Measurements from ENCODE around the gene IRGM.
"Not testable (repeated sequence)": the region's sequence is repeated elsewhere in the genome, so short reads cannot be mapped to it uniquely, and the experiment has no call there.

The IRGM gene

DNA sequence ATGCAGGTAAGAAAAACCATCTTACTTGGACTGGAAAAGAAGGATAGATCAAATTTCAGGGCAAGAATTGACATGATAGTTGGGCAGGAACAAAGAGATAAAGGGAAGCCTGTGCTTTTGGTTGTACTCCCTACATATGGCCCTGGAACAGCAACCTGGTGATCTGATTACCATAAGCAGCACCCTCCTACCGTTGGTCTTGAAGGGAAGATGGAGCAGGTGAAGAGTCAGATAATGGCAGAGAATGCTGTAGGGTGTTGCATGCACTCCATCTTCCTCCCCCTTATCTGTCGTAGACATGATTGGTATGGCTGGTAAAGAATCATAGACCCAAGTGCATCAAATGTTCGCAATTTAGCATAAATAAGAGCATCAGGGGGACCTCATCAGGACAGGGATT lies 4.7 kb downstream of the IRGM start:
- Mint-ChIP-seq H3K4me3 (no peak overlapping the region), H3K36me3 (ENCODE audit: low read depth) (no peaks in the 10 kb centered on the region)

GRCh38 chr5:150853561-150853960 lies 7.2 kb downstream of the IRGM start:
- peaks cover 11% of the 10 kb centered on the region for H3K4me1 Mint-ChIP-seq (ENCODE audit: low read depth)
- H3K27ac Mint-ChIP-seq: no peak overlapping the region
- no peaks in the 10 kb centered on the region for H3K27me3 Mint-ChIP-seq
- no peak overlapping the region for H3K4me3 Mint-ChIP-seq
- no peaks in the 10 kb centered on the region for H3K36me3 Mint-ChIP-seq (ENCODE audit: low read depth)
- no peaks in the 10 kb centered on the region for H3K9me3 Mint-ChIP-seq
- no peak for DNase-seq

More for the DNA sequence above, 4.7 kb downstream of the IRGM start:
- Mint-ChIP-seq H3K9me3 (no peaks in the 10 kb centered on the region), H3K27me3 (no peaks in the 10 kb centered on the region), H3K27ac (no peak overlapping the region), H3K4me1 (ENCODE audit: low read depth) (peaks cover 26% of the 10 kb centered on the region)
- no peak for DNase-seq

- H3K4me1 Mint-ChIP-seq (ENCODE audit: low read depth); H3K27ac Mint-ChIP-seq; DNase-seq; H3K27me3 Mint-ChIP-seq; H3K4me3 Mint-ChIP-seq; H3K9me3 Mint-ChIP-seq; H3K36me3 Mint-ChIP-seq (ENCODE audit: low read depth): not testable (repeated sequence)
Measured at GRCh38 chr5:150856700-150857099, 10.4 kb downstream of the IRGM start.

- peaks cover 8% of the 10 kb centered on the region for H3K9me3 Mint-ChIP-seq
- no peak overlapping the region for H3K27ac Mint-ChIP-seq
- no peaks in the 10 kb centered on the region for H3K36me3 Mint-ChIP-seq (ENCODE audit: low read depth)
- H3K4me1 Mint-ChIP-seq (ENCODE audit: low read depth): no peaks in the 10 kb centered on the region
- H3K27me3 Mint-ChIP-seq: peaks cover 4% of the 10 kb centered on the region
- DNase-seq: no peak
- no peak overlapping the region for H3K4me3 Mint-ChIP-seq
Measured at GRCh38 chr5:150860246-150860821, 14.0 kb downstream of the IRGM start.

DNA sequence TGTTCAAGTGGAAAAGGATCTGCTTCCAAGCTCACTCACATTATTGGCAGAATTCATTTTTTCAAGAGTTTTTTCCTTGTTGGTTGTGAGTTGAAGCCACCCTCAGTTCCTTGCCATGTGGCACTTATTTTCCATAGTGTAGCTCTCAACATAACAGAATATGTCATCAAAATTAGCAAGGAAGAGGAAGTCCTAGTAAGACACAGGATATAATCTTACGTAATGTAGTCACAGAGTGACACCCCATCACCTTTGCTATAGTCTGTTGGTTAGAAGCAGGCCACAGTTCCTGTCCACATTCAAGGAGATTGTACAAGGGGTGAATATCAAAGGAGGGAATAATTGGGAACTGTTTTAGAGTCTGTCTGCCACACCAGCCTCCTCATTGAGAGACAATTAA lies 15.7 kb downstream of the IRGM start:
- no peaks in the 10 kb centered on the region for H3K4me1 Mint-ChIP-seq (ENCODE audit: low read depth)
- H3K9me3 Mint-ChIP-seq: peaks cover 16% of the 10 kb centered on the region
- no peak overlapping the region for H3K27ac Mint-ChIP-seq
- no peak overlapping the region for H3K4me3 Mint-ChIP-seq
- H3K36me3 Mint-ChIP-seq (ENCODE audit: low read depth): no peaks in the 10 kb centered on the region
- DNase-seq: no peak
- peaks cover 4% of the 10 kb centered on the region for H3K27me3 Mint-ChIP-seq

GRCh38 chr5:150879358-150879757 lies 33.0 kb downstream of the IRGM start:
- Mint-ChIP-seq H3K9me3 (peaks cover 48% of the 10 kb centered on the region), H3K36me3 (ENCODE audit: low read depth) (peaks cover 25% of the 10 kb centered on the region), H3K4me1 (ENCODE audit: low read depth) (no peaks in the 10 kb centered on the region), H3K27me3 (no peaks in the 10 kb centered on the region), H3K27ac (no peak overlapping the region), H3K4me3 (no peak overlapping the region)
- no peak for DNase-seq

DNA sequence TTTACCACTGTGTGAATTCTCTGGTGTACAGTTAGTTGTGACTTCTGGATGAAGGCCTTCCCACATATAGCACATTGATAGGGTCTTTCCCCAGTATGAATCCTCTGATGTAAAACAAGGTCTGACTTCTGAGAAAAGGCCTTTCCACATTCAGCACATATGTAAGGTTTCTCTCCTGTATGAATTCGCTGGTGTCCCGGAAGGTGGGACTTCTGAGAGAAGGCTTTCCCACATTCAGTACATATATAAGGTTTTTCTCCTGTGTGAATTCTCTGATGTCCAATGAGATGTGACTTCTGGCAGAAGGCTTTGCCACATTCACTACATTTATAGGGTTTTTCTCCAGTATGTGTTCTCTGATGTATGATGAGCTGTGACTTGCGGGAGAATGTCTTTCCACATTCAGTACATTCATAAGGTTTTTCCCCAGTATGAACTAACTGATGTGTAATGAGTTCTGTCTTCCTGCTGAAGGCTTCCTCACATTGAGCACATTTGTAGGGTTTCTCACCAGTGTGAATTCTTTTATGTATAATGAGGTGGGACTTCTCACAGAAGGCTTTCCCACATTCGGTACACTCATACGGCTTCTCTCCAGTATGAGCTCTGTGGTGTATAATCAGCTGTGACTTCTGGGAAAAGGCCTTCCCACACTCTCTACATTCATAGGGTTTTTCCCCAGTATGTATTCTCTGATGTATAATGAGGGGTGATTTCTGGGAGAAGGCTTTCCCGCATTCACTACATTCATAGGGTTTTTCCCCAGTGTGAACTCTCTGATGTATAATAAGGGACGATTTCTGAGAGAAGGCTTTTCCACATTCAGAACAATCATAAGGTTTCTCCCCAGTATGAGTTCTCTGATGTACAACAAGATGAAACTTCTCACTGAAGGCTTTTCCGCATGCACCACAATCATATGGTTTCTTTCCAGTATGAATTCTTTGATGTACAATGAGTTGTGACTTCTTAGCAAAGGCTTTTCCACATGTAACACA lies 49.4 kb downstream of the IRGM start:
- Mint-ChIP-seq H3K27me3 (no peaks in the 10 kb centered on the region), H3K36me3 (ENCODE audit: low read depth) (peaks cover 81% of the 10 kb centered on the region), H3K27ac (no peak overlapping the region), H3K4me1 (ENCODE audit: low read depth) (no peaks in the 10 kb centered on the region), H3K9me3 (peaks cover 78% of the 10 kb centered on the region), H3K4me3 (no peak overlapping the region)
- no peak for DNase-seq

Measured in activated T-cell treated with anti-CD3 and anti-CD28 coated beads, Interleukin-2, amount 50 U/mL, for 24 hours (primary cell).